ENCODE data around the gene SLC1A5.
"Not testable (repeated sequence)": the region's sequence is repeated elsewhere in the genome, so short reads cannot be mapped to it uniquely, and the experiment has no call there.

SLC1A5 gene

DNA sequence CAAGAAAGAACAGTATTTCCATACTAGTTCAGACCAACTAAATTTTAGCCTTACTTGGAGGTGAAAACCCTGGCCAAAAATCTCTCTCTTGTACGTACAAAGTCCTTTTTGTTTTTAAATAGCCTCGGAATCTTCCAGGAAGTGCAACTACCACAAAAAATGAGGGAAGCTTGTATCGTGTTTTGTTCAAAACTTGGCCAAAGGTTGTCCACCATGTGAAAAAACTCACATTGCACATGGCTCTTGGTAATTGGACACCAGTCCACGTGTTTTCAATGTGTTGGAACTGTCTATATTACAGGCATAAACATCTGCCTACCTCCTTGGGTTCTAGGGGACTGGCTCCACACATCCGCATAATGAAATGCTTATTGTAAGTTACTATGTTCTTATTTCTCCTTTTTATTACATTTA is 27.0 kb downstream of the SLC1A5 start:
- no peaks in the 10 kb centered on the region for H3F3A ChIP-seq (ENCODE audit: insufficient read depth, low read length)
- peaks cover 7% of the 10 kb centered on the region for H3K4me1 ChIP-seq (ENCODE audit: insufficient read depth, low read length, severe bottlenecking)
- H3K27me3 ChIP-seq (ENCODE audit: insufficient read depth, low read length) = no peaks in the 10 kb centered on the region
- H4K20me1 ChIP-seq (ENCODE audit: insufficient read depth, low read length) = no peaks in the 10 kb centered on the region
- peaks cover 3% of the 10 kb centered on the region; the same call in 1 of the 2 replicates for H3K36me3 ChIP-seq (ENCODE audit: insufficient read depth, low read length)
- no peaks in the 10 kb centered on the region for H3K79me2 ChIP-seq (ENCODE audit: insufficient read depth, low read length)
- H2AFZ ChIP-seq (ENCODE audit: low read length) = no peak overlapping the region
- no peak overlapping the region for H3K4me3 ChIP-seq (ENCODE audit: low read depth, low read length, poor library complexity, severe bottlenecking)
- no peak overlapping the region for H3K4me2 ChIP-seq (ENCODE audit: low read length)
- H3K27ac ChIP-seq (ENCODE audit: low read depth, low read length, poor library complexity, severe bottlenecking) = no peak overlapping the region
- no peak overlapping the region for H3K9ac ChIP-seq (ENCODE audit: low read length)
- H3K9me2 ChIP-seq (ENCODE audit: low read depth, low read length) = no peaks in the 10 kb centered on the region
- no peaks in the 10 kb centered on the region for H3K9me3 ChIP-seq (ENCODE audit: low read length)
- TF ChIP-seq, protein P1, sequence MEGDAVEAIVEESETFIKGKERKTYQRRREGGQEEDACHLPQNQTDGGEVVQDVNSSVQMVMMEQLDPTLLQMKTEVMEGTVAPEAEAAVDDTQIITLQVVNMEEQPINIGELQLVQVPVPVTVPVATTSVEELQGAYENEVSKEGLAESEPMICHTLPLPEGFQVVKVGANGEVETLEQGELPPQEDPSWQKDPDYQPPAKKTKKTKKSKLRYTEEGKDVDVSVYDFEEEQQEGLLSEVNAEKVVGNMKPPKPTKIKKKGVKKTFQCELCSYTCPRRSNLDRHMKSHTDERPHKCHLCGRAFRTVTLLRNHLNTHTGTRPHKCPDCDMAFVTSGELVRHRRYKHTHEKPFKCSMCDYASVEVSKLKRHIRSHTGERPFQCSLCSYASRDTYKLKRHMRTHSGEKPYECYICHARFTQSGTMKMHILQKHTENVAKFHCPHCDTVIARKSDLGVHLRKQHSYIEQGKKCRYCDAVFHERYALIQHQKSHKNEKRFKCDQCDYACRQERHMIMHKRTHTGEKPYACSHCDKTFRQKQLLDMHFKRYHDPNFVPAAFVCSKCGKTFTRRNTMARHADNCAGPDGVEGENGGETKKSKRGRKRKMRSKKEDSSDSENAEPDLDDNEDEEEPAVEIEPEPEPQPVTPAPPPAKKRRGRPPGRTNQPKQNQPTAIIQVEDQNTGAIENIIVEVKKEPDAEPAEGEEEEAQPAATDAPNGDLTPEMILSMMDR (IDR thresholded peaks at IDR 0.05; ENCODE audit: low read length) = no peak
- no peak for TF ChIP-seq EZH2 (IDR thresholded peaks at IDR 0.05; ENCODE audit: borderline replicate concordance, low read length)

DNA sequence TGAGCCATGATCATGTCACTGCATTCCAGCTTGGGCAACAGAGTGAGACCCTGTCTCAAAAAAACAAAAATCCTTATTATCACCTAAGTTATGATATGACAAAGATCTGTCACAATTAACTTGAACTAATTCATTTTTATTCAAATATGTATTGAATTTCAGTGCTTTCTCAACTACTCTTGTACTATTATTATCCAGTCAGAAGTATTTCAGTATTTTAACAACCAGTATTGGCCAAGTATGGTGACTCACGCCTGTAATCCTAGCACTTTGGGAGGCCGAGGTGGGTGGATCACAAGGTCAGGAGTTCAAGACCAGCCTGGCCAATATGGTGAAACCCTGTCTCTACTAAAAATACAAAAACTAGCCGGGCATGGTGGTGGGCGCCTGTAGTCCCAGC is 27.5 kb downstream of the SLC1A5 start:
- H3K4me2 ChIP-seq (ENCODE audit: low read length); H3K4me1 ChIP-seq (ENCODE audit: insufficient read depth, low read length, severe bottlenecking); H2AFZ ChIP-seq (ENCODE audit: low read length); H3K9me3 ChIP-seq (ENCODE audit: low read length); H3K36me3 ChIP-seq (ENCODE audit: insufficient read depth, low read length); H3K79me2 ChIP-seq (ENCODE audit: insufficient read depth, low read length); H3K4me3 ChIP-seq (ENCODE audit: low read depth, low read length, poor library complexity, severe bottlenecking); H4K20me1 ChIP-seq (ENCODE audit: insufficient read depth, low read length); H3K27ac ChIP-seq (ENCODE audit: low read depth, low read length, poor library complexity, severe bottlenecking); H3K9me2 ChIP-seq (ENCODE audit: low read depth, low read length); H3K9ac ChIP-seq (ENCODE audit: low read length); H3F3A ChIP-seq (ENCODE audit: insufficient read depth, low read length); H3K27me3 ChIP-seq (ENCODE audit: insufficient read depth, low read length): not testable (repeated sequence)

DNA sequence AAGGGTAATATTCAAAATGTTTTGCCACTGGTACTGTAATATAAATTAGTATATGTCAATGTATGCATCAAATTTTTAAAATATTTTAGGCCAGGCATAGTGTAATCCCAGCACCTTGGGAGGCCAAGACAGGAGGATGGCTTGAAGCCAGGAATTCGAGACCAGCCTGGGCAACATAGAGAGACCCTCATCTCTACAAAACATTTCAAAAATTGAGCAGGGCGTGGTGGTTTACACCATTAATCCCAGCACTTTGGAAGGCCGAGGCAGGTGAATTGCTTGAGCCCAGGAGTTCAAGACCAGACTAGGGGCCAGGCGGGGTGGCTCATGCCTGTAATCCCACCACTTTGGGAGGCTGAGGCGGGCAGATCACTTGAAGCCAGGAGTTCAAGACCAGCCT is 28.0 kb downstream of the SLC1A5 start:
- Histone ChIP-seq H3K9me2 (ENCODE audit: low read depth, low read length) (no peaks in the 10 kb centered on the region), H3K4me2 (ENCODE audit: low read length) (no peak overlapping the region), H3K9me3 (ENCODE audit: low read length) (no peaks in the 10 kb centered on the region), H3K79me2 (ENCODE audit: insufficient read depth, low read length) (no peaks in the 10 kb centered on the region), H3K27ac (ENCODE audit: low read depth, low read length, poor library complexity, severe bottlenecking) (no peak overlapping the region), H3K27me3 (ENCODE audit: insufficient read depth, low read length) (no peaks in the 10 kb centered on the region), H2AFZ (ENCODE audit: low read length) (no peak overlapping the region), H3F3A (ENCODE audit: insufficient read depth, low read length) (no peaks in the 10 kb centered on the region), H3K4me3 (ENCODE audit: low read depth, low read length, poor library complexity, severe bottlenecking) (no peak overlapping the region), H4K20me1 (ENCODE audit: insufficient read depth, low read length) (no peaks in the 10 kb centered on the region), H3K9ac (ENCODE audit: low read length) (no peak overlapping the region), H3K36me3 (ENCODE audit: insufficient read depth, low read length) (peaks cover 3% of the 10 kb centered on the region; the same call in 1 of the 2 replicates), H3K4me1 (ENCODE audit: insufficient read depth, low read length, severe bottlenecking) (peaks cover 7% of the 10 kb centered on the region)
- TF ChIP-seq, protein P1 (IDR thresholded peaks at IDR 0.05; ENCODE audit: low read length) = no peak

GRCh38 chr19:46759817-46760333 is 28.5 kb downstream of the SLC1A5 start:
- no peaks in the 10 kb centered on the region for H3K9me3 ChIP-seq (ENCODE audit: low read length)
- TF ChIP-seq, protein P1 (IDR thresholded peaks at IDR 0.05; ENCODE audit: low read length) = no peak
- TF ChIP-seq EZH2 (IDR thresholded peaks at IDR 0.05; ENCODE audit: borderline replicate concordance, low read length) = no peak

More at GRCh38 chr19:46759817-46760333, 28.5 kb downstream of the SLC1A5 start:
- Histone ChIP-seq H3K27me3 (ENCODE audit: insufficient read depth, low read length) (no peaks in the 10 kb centered on the region), H3K9ac (ENCODE audit: low read length) (no peak overlapping the region), H3K27ac (ENCODE audit: low read depth, low read length, poor library complexity, severe bottlenecking) (no peak overlapping the region), H3K36me3 (ENCODE audit: insufficient read depth, low read length) (peaks cover 3% of the 10 kb centered on the region; the same call in 1 of the 2 replicates), H3K4me2 (ENCODE audit: low read length) (no peak overlapping the region), H4K20me1 (ENCODE audit: insufficient read depth, low read length) (no peaks in the 10 kb centered on the region), H3K9me2 (ENCODE audit: low read depth, low read length) (no peaks in the 10 kb centered on the region), H3F3A (ENCODE audit: insufficient read depth, low read length) (no peaks in the 10 kb centered on the region), H3K79me2 (ENCODE audit: insufficient read depth, low read length) (no peaks in the 10 kb centered on the region), H2AFZ (ENCODE audit: low read length) (no peak overlapping the region), H3K4me1 (ENCODE audit: insufficient read depth, low read length, severe bottlenecking) (peaks cover 7% of the 10 kb centered on the region), H3K4me3 (ENCODE audit: low read depth, low read length, poor library complexity, severe bottlenecking) (no peak overlapping the region)
